HG03159 (cell line): ENCODE data around the gene ACER3.
A peak's percentile ranks its signal among the peaks of the same experiment; 100 is the strongest.
"Not testable (repeated sequence)": the region's sequence is repeated elsewhere in the genome, so short reads cannot be mapped to it uniquely, and the experiment has no call there.

Experiments used
- ATAC-seq: cut with Tn5 transposase; IDR thresholded peaks from one replicate; pipeline ENCODE4 v1.9.1; 2021; ENCODE audit warnings: mild to moderate bottlenecking, moderate library complexity; ENCODE audit not compliant: unreplicated experiment

The ACER3 gene

DNA sequence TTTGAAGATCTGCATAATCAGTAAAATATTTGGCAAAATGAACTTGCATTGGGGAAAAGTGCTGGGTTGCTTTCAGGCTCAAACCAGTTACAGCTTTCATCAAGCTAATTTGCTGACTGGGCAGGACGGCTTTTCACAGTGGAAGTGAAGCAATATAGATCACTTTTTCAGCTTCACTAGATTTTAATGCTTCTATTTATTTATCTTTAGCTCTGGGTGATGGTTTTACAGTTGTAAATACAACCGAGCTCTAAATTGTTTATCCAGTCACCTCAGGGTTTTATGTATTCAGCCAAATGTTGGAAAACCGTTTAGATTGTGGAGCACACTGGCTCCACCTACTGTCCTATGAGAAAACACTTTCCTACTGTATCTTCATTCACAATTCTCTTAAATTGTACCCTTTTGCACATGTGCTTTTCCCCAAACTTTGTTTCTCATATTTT lies 58.2 kb downstream of the ACER3 start:
- ATAC-seq, result no peak

GRCh38 chr11:76919467-76919866 lies 58.7 kb downstream of the ACER3 start:
- ATAC-seq, result no peak

GRCh38 chr11:76919887-76920746 lies 59.4 kb downstream of the ACER3 start:
- peak; percentile 63 for ATAC-seq

- no peak for ATAC-seq
Measured at GRCh38 chr11:76927160-76927559, 66.4 kb downstream of the ACER3 start.

GRCh38 chr11:76935042-76935441 lies 74.3 kb downstream of the ACER3 start:
- ATAC-seq, result no peak

DNA sequence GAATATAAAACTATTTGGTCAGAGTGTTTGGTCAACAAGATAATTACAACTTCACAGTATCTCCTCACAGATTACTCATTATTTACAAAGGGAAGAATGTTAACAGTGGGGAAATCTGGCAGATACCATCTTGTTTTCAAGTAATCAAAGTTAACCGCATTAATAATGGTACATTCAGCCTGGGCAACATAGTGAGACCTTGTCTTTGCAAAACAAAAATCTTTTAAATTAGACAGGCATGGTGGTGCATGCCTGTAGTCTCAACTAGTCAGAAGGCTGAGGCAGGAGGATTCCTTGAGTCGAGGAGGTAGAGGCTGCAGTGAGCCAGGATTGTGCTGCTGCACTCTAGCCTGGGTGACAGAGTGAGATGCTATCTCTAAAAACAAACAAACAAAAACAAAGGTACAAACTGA lies 78.5 kb downstream of the ACER3 start:
- ATAC-seq, result no peak

DNA sequence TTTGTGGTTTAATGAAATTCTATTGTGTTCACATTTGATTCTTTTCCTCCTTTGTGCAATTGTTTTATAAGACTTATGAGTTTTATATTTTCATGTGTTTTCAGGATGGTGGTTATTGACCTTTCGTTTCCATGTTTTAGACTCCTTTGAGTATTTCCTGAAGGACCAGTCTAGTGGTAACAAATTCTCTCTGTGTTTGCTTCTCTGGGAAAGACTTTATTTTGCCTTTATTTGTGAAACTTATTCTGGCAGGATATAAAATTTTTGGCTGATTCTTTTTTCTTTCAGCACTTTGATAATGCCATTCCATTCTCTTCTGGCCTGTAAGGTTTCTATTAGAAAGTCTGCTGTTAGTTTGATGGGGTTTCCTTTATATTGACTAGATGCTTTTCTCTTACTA lies 83.5 kb downstream of the ACER3 start:
- ATAC-seq, result no peak

GRCh38 chr11:76946223-76946622 lies 85.5 kb downstream of the ACER3 start:
- ATAC-seq, result no peak

GRCh38 chr11:76947190-76947589 lies 86.5 kb downstream of the ACER3 start:
- no peak for ATAC-seq

DNA sequence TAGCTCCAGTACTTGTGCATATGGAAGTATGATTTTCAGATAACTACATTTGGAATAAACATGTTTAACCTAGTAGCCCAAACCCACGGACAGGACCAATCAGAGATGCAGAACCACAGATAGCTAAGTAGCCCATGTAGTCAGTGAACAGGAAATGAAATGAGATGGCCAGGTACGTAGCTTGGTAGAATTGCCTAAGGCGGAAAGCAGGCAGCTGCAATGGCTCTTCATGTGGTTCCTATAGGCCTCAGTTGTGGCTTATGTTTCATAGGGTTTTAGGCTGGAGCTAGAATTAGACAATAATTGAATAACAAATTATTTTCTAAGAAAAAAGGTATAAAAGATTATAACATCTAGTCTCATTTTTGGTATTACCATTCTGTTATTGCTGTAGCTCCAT lies 87.1 kb downstream of the ACER3 start:
- no peak for ATAC-seq

DNA sequence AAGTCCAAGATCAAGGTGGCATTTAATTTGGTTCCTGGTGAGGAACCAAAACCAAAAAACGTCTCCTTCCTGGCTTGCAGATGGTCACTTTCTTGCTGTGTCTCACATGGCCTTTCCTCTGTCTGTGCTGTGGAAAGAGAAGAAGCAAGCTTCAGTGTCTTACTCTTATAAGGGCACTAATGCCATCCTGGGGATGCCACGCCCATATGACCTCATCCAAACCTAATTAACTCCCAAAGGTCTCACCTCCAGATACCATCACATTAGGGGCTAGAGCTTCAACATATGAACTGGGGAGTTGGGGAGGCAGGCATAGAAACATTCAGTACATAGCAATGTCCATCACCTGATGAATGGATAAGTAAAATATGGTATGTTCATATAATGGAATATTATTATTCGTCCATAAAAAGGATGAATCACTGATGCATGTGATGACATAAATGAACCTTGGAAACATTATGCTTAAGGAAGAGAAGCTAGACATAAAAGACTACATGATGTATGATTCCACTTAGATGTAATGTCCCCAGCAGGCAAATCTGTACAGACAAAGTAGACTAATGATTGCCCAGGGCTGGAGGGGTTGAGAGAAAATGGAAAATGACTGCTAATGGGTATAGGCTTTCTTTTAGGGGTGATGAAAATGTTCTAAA lies 94.9 kb downstream of the ACER3 start:
- ATAC-seq, result no peak

GRCh38 chr11:76962583-76963416 lies 102.1 kb downstream of the ACER3 start:
- ATAC-seq, result peak; percentile 67

DNA sequence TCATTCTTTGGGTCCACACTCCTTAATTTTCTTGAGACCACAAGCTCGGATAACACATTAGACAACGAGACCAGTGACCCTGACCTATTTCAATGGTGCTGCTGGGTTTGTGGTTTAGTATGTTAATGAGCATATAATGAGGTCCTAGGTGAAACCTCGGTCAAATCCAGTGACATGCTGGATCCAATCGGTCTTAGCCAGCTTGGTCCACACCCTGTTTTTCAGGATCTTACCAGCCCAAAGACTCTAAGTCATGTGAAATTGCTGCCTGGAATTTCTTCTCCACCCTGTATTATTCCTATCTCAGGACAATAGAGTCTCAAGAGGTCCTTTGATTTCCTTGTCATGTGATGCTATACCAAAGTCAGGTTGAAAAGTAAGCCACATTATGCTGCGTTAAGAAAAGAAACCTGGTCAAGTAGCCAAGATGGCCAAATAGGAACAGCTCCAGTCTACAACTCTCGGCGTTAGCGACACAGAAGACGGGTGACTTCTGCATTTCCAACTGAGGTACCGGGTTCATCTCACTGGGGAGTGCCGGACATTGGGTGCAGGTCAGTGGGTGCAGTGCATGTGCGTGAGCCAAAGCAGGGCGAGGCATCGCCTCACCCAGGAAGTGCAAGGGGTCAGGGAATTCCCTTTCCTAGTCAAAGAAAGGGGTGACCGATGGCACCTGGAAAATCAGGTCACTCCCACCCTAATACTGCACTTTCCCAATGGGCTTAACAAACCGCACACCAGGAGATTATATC lies 102.9 kb downstream of the ACER3 start:
- ATAC-seq, result not testable (repeated sequence)

- ATAC-seq, result no peak
Measured at GRCh38 chr11:76972051-76972450, 111.3 kb downstream of the ACER3 start.

DNA sequence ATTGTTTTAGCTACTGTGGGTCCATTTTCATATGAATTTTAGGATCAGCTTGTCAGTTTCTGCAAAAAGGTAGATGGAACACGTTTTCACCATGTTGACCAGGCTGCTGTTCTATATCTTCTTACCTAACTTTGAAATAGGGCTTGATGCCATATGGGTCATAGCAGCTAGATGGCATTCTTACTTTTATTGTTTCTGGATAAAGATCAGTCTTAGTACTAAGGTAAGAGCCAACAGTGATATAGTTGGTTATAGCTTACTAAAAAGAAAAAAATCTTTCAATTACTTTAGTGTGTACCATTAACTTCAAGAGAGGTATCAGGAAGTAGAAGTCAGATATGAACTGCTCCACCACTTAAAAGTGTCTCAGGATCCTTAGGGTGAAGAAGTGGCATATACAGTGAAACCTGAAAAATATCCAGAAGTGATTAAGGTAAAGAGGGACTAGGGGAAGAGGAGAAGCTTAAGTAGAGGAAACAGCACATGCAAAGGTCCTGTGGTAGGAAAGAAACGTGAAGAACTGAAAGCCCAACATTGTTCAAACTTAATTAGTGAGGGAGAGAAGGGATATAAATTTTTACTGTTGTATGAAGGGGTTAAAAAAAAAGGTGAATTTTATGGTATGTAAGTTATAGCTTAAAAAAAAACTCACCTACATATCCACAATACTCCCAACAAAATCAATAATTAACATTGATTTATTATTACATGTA lies 113.6 kb downstream of the ACER3 start:
- ATAC-seq, result no peak

DNA sequence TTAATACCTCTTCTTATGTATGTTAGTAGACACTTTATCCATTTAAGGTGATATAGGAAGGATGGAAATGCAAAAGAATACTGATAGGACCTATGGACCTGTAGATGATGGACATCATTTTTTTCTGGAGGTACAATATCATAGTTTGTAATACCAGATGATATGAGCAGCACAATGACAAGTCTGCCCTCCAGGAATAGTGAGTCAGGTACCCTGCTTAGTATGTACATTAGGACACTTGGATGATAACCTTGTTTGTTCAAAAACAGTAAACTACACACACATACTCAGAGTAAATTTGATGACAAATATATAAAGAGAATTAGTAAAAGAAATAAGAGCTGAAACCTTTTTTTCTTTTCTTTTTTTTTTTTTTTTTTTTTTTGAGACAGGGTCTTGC lies 114.8 kb downstream of the ACER3 start:
- no peak for ATAC-seq

GRCh38 chr11:76977791-76978190 lies 117.1 kb downstream of the ACER3 start:
- ATAC-seq, result no peak

GRCh38 chr11:76978239-76978638 lies 117.5 kb downstream of the ACER3 start:
- no peak for ATAC-seq

GRCh38 chr11:76978818-76979217 lies 118.1 kb downstream of the ACER3 start:
- no peak for ATAC-seq

DNA sequence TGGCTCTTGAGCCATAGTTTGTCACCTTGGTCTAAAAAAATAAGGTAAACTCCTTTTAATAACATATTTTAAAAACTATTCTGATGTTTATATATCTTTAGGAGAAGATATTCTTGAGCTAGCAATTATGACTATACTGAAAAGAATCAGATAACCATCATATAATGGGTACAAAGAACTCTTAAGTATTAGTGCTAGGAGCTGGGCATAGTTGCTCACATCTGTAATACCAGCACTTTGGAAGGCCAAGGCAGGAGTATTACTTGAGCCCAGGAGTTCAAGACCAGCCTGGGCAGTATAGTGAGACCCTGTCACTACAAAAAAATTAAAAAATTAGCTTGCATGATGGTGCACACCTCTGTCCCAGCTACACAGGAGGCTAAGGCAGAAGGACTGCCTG lies 119.5 kb downstream of the ACER3 start:
- ATAC-seq, result no peak
